Activated CD8-positive, alpha-beta memory T cell treated with anti-CD3 and anti-CD28 coated beads for 24 hours (primary cell): ENCODE measurements around the gene PPP1R15B.

Experiments
- DNase-seq: peaks from one replicate; pipeline ENCODE4 v3.0.0-alpha.2; 2020

PPP1R15B gene

GRCh38 chr1:204396015-204396583 lies 15.5 kb downstream of the PPP1R15B start:
- DNase-seq, result no peak

- no peak for DNase-seq
Measured at GRCh38 chr1:204391629-204392028, 20.0 kb downstream of the PPP1R15B start.

- DNase-seq, result no peak
Measured at GRCh38 chr1:204390751-204391466, 20.7 kb downstream of the PPP1R15B start.

GRCh38 chr1:204385727-204386126 lies 25.9 kb downstream of the PPP1R15B start:
- DNase-seq, result no peak

GRCh38 chr1:204384636-204385352 lies 26.8 kb downstream of the PPP1R15B start:
- DNase-seq, result no peak

GRCh38 chr1:204383163-204383904 lies 28.3 kb downstream of the PPP1R15B start:
- no peak for DNase-seq

GRCh38 chr1:204382714-204383083 lies 28.9 kb downstream of the PPP1R15B start:
- no peak for DNase-seq

- DNase-seq, result no peak
Measured at GRCh38 chr1:204380293-204380831, 31.3 kb downstream of the PPP1R15B start.

GRCh38 chr1:204377800-204378668 lies 33.6 kb downstream of the PPP1R15B start:
- peak; percentile 83 for DNase-seq

- DNase-seq, result peak; percentile 53
Measured at GRCh38 chr1:204376919-204377799, 34.5 kb downstream of the PPP1R15B start.

GRCh38 chr1:204376465-204376864 lies 35.2 kb downstream of the PPP1R15B start:
- DNase-seq, result peak; percentile 42

- DNase-seq, result peak; percentile 52
Measured at GRCh38 chr1:204373911-204374310, 37.7 kb downstream of the PPP1R15B start.

GRCh38 chr1:204370176-204370575 lies 41.4 kb downstream of the PPP1R15B start:
- no peak for DNase-seq

GRCh38 chr1:204368996-204369726 lies 42.5 kb downstream of the PPP1R15B start:
- no peak for DNase-seq

- DNase-seq, result no peak
Measured at GRCh38 chr1:204367956-204368355, 43.7 kb downstream of the PPP1R15B start.

GRCh38 chr1:204367193-204367858 lies 44.3 kb downstream of the PPP1R15B start:
- DNase-seq, result no peak

- DNase-seq, result no peak
Measured at GRCh38 chr1:204366759-204367158, 44.9 kb downstream of the PPP1R15B start.

- DNase-seq, result peak; percentile 90
Measured at GRCh38 chr1:204363335-204364114, 48.1 kb downstream of the PPP1R15B start.

- DNase-seq, result no peak
Measured at GRCh38 chr1:204362984-204363334, 48.7 kb downstream of the PPP1R15B start.
